HepG2 (cell line): ENCODE data around the gene ZNF425. TPM values are rescaled to one million over a fixed set of nuclear protein-coding genes. Genes with fewer than 3 reads are reported as not detected.

Experiments
- ATAC-seq: fragments of 200-7000 bp; cut with Tn5 transposase; 3 replicates; pipeline ENCODE4 v1.9.1; 2020; ENCODE audit warnings: mild to moderate bottlenecking, moderate library complexity
- BruUV-seq: library from RNA; stranded (reverse); fragments of 400-500 nt; replicated peaks from 2 replicates; lab custom pipeline; 2021; lab: Mats Ljungman, UMichigan
- CTCF ChIA-PET: fragments of 300-600 bp; formaldehyde crosslinking; extraction: SDS; loops from one replicate; lab custom pipeline; 2021; ENCODE audit warnings: low total read pairs, inconsistent platforms, low intra/inter-chr PET ratio; lab: Yijun Ruan, JAX
- POLR2A ChIA-PET: fragments of 350-600 bp; sonication (Branson Sonifier 250); formaldehyde crosslinking; loops from one replicate; lab custom pipeline; 2020; ENCODE audit warnings: antibody characterized with exemption, inconsistent platforms; lab: Yijun Ruan, JAX
- DNase-seq: peaks from one replicate; pipeline ENCODE4 v3.0.0-alpha.2; 2015; ENCODE audit warnings: low spot score
- FAIRE-seq: peaks from 3 replicates; lab custom pipeline; 2011; peaks lifted over from hg19 to GRCh38; lab: Jason Lieb, UNC
- H2AFZ ChIP-seq: one replicate; pipeline ENCODE4 v1.6.1; 2011; ENCODE audit warnings: low read length, inconsistent platforms
- H3K27ac ChIP-seq: fragments of 300-600 bp; 3 replicates; pipeline ENCODE4 v1.8.0; 2011; ENCODE audit warnings: mixed run types, mild to moderate bottlenecking, mixed read lengths, low read length, inconsistent platforms; ENCODE audit not compliant: insufficient read depth; ENCODE audit errors: extremely low read length
- H3K27me3 ChIP-seq, 2 experiments: fragments of 200-600 bp in 1 of 2; 2 replicates in 1 of 2; 3 replicates in 1 of 2; pipeline versions ENCODE4 v1.6.0 to v1.8.0; 2011; ENCODE audit warnings: low read length in 2 of 2, mild to moderate bottlenecking in 2 of 2, moderate library complexity in 2 of 2, inconsistent platforms in 1 of 2; ENCODE audit not compliant: insufficient read depth in 2 of 2, control insufficient read depth in 1 of 2
- H3K36me3 ChIP-seq, 2 experiments: fragments of 200-600 bp in 1 of 2; replicated peaks in 1 of 2; 2 replicates in 1 of 2; 3 replicates in 1 of 2; pipeline versions ENCODE4 v1.5.1 to v1.8.0; 2011; ENCODE audit warnings: low read length in 2 of 2, inconsistent platforms in 1 of 2; ENCODE audit not compliant: insufficient read depth in 2 of 2, control insufficient read depth in 1 of 2
- H3K4me1 ChIP-seq: 2 replicates; pipeline ENCODE4 v1.5.1; 2012; ENCODE audit warnings: low read length, inconsistent platforms; ENCODE audit not compliant: insufficient read depth
- H3K4me2 ChIP-seq: 2 replicates; pipeline ENCODE4 v1.6.0; 2011; ENCODE audit warnings: low read depth, low read length, inconsistent platforms
- H3K4me3 ChIP-seq, 3 experiments: fragments of 200-600 bp in 1 of 3; sonication (generic), shearing (Covaris generic) in 1 of 3; replicated peaks in 1 of 3; 2 replicates each; pipeline ENCODE4 v1.5.1; 2011 to 2016; ENCODE audit warnings: low read length in 3 of 3, inconsistent platforms in 2 of 3, low read depth in 2 of 3, mild to moderate bottlenecking in 2 of 3, control low read depth in 1 of 3, mixed read lengths in 1 of 3; ENCODE audit not compliant: insufficient read depth in 1 of 3
- H3K79me2 ChIP-seq: one replicate; pipeline ENCODE4 v1.6.1; 2011; ENCODE audit warnings: low read length, inconsistent platforms; ENCODE audit not compliant: insufficient read depth
- H3K9ac ChIP-seq: 2 replicates; pipeline ENCODE4 v1.6.0; 2011; ENCODE audit warnings: mild to moderate bottlenecking, low read depth, low read length, inconsistent platforms; ENCODE audit not compliant: insufficient read depth
- H3K9me3 ChIP-seq: 2 replicates; pipeline ENCODE4 v1.5.1; 2012; ENCODE audit warnings: mild to moderate bottlenecking, low read length
- H4K20me1 ChIP-seq: 2 replicates; pipeline ENCODE4 v1.6.0; 2011; ENCODE audit warnings: inconsistent platforms, mild to moderate bottlenecking, low read length, moderate library complexity; ENCODE audit not compliant: insufficient read depth
- CHCHD3 ChIP-seq: sonication (generic); formaldehyde crosslinking; IDR thresholded peaks from 2 replicates; pipeline ENCODE4 v1.8.0; 2022; ENCODE audit warnings: mild to moderate bottlenecking, missing genetic modification reagents, moderate library complexity
- GFI1 ChIP-seq: sonication (generic); formaldehyde crosslinking; IDR thresholded peaks from 2 replicates; pipeline ENCODE4 v1.5.0; 2020; ENCODE audit warnings: missing genetic modification reagents, mild to moderate bottlenecking, borderline replicate concordance
- HNRNPUL1 ChIP-seq: fragments of 200-400 bp; formaldehyde crosslinking; IDR thresholded peaks from 2 replicates; pipeline ENCODE4 v1.6.1; 2017; ENCODE audit warnings: low read depth, mild to moderate bottlenecking, low read length, moderate library complexity
- JARID2 ChIP-seq: sonication (generic); formaldehyde crosslinking; IDR thresholded peaks from 2 replicates; pipeline ENCODE4 v1.8.1; 2023; ENCODE audit warnings: missing genetic modification reagents, inconsistent platforms; ENCODE audit not compliant: insufficient replicate concordance
- MED1 ChIP-seq: sonication (generic); formaldehyde crosslinking; IDR thresholded peaks from 2 replicates; pipeline ENCODE4 v1.4.0; 2020; ENCODE audit warnings: missing genetic modification reagents
- NPAS2 ChIP-seq: sonication (generic); formaldehyde crosslinking; IDR thresholded peaks from 2 replicates; pipeline ENCODE4 v1.8.0; 2022; ENCODE audit warnings: mild to moderate bottlenecking, missing genetic modification reagents, borderline replicate concordance
- ONECUT2 ChIP-seq: sonication (generic); formaldehyde crosslinking; IDR thresholded peaks from 2 replicates; pipeline ENCODE4 v1.4.0; 2020; ENCODE audit warnings: missing genetic modification reagents
- SAFB2 ChIP-seq: sonication (generic); formaldehyde crosslinking; IDR thresholded peaks from 2 replicates; pipeline ENCODE4 v1.5.1; 2020; ENCODE audit warnings: missing genetic modification reagents, low read depth, mild to moderate bottlenecking, borderline replicate concordance
- ZNF335 ChIP-seq: sonication (generic); formaldehyde crosslinking; IDR thresholded peaks from 2 replicates; pipeline ENCODE4 v1.4.0; 2020; ENCODE audit warnings: missing genetic modification reagents
- WGBS: methylation state at CpG from one replicate; pipeline ENCODE4 v1.1.6; 2017; ENCODE audit warnings: low lambda C conversion rate; 5-methylcytosine and 5-hydroxymethylcytosine counted together
- in situ Hi-C: cut with HindIII; loops from 2 replicates; pipeline ENCODE4 v1.10.0; 2017; ENCODE audit warnings: low pct_unique_long_range_greater_than_20kb; ENCODE audit not compliant: extremely low pct_ligation_motif_present
- intact Hi-C: fragments of 100-400 bp; cut with micrococcal nuclease; formaldehyde crosslinking; loops from one replicate; pipeline ENCODE4 v1.10.0; 2022; ENCODE audit not compliant: unreplicated experiment
- polyA plus RNA-seq, 8 experiments: library from polyadenylated mRNA; depleted of rRNA in 3 of 8; stranded (reverse) in 7 of 8; unstranded in 1 of 8; fragments of >200 nt; fragmentation: Illumina TruSeq in 4 of 8; extraction: Trizol in 4 of 8; gene quantifications; 2 replicates each; pipeline versions ENCODE4 v1.2.1 to v1.2.3, GENCODE V29; 2011 to 2016; ENCODE audit warnings: low read depth in 4 of 8, missing spikeins in 1 of 8, mixed read lengths in 1 of 8; ENCODE audit not compliant: insufficient read depth in 1 of 8
- total RNA-seq, 5 experiments: library from RNA; depleted of rRNA; stranded (reverse); fragments of >200 nt; fragmentation: Illumina TruSeq; extraction: Trizol; gene quantifications; 2 replicates each; pipeline ENCODE4 v1.2.3, GENCODE V29; 2016; ENCODE audit warnings: low read depth in 1 of 5
- TF ChIP-seq, protein P1 (sequence below): sonication (generic); formaldehyde crosslinking; IDR thresholded peaks from 2 replicates; pipeline ENCODE4 v1.5.1; 2020; ENCODE audit warnings: missing genetic modification reagents, mild to moderate bottlenecking, borderline replicate concordance
- TF ChIP-seq, protein P2 (sequence below): sonication (generic); formaldehyde crosslinking; IDR thresholded peaks from 2 replicates; pipeline ENCODE4 v1.5.0; 2020; ENCODE audit warnings: mild to moderate bottlenecking, missing genetic modification reagents

ZNF425 gene
- total and polyA plus RNA-seq, 2 of the 13 experiments (the other 11 are each of a cell fraction or from before 2014, with no cell fraction given) = 0.51 to 1.1 TPM

- H3K4me2 ChIP-seq = no peak overlapping the region
- H2AFZ ChIP-seq = no peak overlapping the region
- H3K9ac ChIP-seq = no peak overlapping the region
- H3K4me3 ChIP-seq = no peak overlapping the region
- no peaks in the 10 kb centered on the region for H4K20me1 ChIP-seq
- no peaks in the 10 kb centered on the region for H3K27me3 ChIP-seq
- H3K36me3 ChIP-seq = no peaks in the 10 kb centered on the region
- POLR2A ChIA-PET = no interaction called here
- intact Hi-C loops (no loop called here), in situ Hi-C loops (no loop called here)
- no peak overlapping the region for H3K27ac ChIP-seq
- DNase-seq = no peak
- H3K4me1 ChIP-seq = 0 out of 2 replicates have a peak, but pooled peaks cover 8% of the 10 kb centered on the region
- WGBS = 89% methylated on average over 9 of the region's 9 CpGs
- no TSS peak for BruUV-seq
- no peaks in the 10 kb centered on the region for H3K9me3 ChIP-seq
- no peaks in the 10 kb centered on the region for H3K79me2 ChIP-seq
- ATAC-seq = no peak
- no peak for FAIRE-seq
- TF ChIP-seq GFI1 (CRISPR knock-in tag) (no peak), HNRNPUL1 (no peak), JARID2 (CRISPR knock-in tag) (no peak), NPAS2 (CRISPR knock-in tag) (no peak), ZNF335 (CRISPR knock-in tag) (no peak), CHCHD3 (CRISPR knock-in tag) (no peak), ONECUT2 (no peak), SAFB2 (CRISPR knock-in tag) (no peak), MED1 (CRISPR knock-in tag) (no peak)
- TF ChIP-seq, protein P1, sequence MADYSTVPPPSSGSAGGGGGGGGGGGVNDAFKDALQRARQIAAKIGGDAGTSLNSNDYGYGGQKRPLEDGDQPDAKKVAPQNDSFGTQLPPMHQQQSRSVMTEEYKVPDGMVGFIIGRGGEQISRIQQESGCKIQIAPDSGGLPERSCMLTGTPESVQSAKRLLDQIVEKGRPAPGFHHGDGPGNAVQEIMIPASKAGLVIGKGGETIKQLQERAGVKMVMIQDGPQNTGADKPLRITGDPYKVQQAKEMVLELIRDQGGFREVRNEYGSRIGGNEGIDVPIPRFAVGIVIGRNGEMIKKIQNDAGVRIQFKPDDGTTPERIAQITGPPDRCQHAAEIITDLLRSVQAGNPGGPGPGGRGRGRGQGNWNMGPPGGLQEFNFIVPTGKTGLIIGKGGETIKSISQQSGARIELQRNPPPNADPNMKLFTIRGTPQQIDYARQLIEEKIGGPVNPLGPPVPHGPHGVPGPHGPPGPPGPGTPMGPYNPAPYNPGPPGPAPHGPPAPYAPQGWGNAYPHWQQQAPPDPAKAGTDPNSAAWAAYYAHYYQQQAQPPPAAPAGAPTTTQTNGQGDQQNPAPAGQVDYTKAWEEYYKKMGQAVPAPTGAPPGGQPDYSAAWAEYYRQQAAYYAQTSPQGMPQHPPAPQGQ (CRISPR knock-in tag) = no peak
- TF ChIP-seq, protein P2, sequence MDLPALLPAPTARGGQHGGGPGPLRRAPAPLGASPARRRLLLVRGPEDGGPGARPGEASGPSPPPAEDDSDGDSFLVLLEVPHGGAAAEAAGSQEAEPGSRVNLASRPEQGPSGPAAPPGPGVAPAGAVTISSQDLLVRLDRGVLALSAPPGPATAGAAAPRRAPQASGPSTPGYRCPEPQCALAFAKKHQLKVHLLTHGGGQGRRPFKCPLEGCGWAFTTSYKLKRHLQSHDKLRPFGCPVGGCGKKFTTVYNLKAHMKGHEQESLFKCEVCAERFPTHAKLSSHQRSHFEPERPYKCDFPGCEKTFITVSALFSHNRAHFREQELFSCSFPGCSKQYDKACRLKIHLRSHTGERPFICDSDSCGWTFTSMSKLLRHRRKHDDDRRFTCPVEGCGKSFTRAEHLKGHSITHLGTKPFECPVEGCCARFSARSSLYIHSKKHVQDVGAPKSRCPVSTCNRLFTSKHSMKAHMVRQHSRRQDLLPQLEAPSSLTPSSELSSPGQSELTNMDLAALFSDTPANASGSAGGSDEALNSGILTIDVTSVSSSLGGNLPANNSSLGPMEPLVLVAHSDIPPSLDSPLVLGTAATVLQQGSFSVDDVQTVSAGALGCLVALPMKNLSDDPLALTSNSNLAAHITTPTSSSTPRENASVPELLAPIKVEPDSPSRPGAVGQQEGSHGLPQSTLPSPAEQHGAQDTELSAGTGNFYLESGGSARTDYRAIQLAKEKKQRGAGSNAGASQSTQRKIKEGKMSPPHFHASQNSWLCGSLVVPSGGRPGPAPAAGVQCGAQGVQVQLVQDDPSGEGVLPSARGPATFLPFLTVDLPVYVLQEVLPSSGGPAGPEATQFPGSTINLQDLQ (CRISPR knock-in tag) = no peak
- CTCF ChIA-PET = no interaction called here
These were observed 22.7 kb downstream of the ZNF425 start for GRCh38 chr7:149103424-149103823.
